GM18526 (cell line): ENCODE data around the gene ICAM4.

Source experiments
- POLR2A ChIP-seq: IDR thresholded peaks from 3 replicates; pipeline ENCODE4 v1.6.1; 2011; ENCODE audit not compliant: insufficient read length; ENCODE audit errors: extremely low read depth

Gene ICAM4

DNA sequence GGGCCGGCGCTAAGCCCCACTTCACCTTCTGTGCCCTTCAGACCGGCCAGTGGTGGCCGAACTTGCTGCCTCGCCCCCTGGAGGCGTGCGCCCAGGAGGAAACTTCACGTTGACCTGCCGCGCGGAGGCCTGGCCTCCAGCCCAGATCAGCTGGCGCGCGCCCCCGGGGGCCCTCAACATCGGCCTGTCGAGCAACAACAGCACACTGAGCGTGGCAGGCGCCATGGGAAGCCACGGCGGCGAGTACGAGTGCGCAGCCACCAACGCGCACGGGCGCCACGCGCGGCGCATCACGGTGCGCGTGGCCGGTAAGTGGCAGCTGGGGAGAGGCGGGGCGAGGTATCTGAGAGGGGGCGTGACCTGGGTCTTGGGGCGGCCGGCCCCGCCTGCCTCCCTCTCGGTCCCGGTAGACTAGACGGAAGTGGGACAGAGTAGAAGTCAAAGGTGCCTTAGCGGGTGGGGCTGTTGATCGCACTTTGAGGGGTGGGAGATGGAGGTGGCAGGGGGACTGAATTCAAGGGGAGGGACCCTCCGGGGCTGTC, 8.6 kb downstream of the ICAM4 start:
- TF ChIP-seq POLR2A, result peak; percentile 37

DNA sequence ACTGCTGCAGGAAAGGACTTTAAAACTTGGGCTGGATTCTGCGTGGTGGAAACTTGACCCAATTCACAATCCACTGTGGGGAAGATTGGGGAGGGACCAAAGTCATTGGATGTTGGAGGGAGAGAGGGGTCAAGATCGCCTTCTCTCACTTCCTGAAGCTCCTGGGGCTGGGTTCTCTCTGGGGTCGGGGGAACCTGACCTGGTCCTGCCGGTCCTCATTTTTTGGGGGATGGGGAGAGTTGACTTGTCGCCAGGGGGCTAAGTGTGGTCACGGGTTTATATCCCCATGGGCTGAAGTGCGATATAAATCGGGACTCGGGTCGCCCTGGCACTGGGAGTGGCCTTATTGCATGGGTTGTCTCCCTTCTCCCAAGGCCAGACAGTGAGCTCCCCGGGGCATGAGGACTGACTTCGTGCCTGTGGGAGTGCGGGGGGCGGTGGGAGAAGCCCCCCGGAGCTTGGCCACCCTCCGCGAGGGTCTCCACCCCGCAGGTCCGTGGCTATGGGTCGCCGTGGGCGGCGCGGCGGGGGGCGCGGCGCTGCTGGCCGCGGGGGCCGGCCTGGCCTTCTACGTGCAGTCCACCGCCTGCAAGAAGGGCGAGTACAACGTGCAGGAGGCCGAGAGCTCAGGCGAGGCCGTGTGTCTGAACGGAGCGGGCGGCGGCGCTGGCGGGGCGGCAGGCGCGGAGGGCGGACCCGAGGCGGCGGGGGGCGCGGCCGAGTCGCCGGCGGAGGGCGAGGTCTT, 9.3 kb downstream of the ICAM4 start:
- no peak for TF ChIP-seq POLR2A

DNA sequence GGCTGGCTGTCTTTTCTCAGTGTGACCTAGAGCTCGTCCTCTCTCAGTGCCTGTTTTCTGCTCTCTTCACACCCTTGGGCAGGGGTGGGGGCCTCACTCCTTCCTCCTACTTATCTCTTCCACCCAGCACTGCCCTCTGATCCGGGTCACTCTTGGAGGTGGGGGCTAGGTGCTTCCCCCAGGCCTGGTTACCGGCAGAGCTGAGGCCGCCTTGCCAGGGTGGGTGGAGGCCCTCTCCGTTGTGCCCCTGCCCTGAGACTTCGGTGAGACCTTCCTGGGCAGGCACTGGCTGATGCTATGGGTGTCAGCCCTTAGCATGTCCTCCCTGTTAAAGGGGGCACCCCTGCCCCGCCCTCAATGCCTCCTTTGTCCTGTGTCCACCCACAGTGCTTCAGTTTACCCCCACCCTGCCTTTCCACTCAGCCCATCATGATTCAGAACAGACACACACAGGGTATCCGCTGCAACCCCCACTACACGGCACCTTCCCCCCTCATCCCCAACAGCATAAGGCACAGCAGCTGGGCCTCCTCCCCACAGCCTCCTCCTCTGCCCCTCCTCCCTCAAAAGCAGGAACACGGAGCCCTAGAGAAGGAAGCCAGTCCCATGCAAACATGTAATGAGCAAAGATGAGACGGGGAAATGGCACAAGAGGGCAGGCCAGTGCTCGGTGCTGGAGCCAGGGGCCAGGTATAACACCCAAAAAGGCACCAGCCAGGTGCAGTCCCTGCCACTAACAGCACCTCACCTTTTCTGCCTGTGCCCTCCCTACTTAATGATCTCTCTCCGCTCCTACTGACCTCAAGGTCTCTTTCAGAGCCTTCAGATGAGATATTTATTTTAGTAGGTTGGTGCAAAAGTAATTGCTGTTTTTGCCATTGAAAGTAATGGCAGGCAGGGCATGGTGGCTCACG, 13.0 kb downstream of the ICAM4 start:
- no peak for TF ChIP-seq POLR2A

DNA sequence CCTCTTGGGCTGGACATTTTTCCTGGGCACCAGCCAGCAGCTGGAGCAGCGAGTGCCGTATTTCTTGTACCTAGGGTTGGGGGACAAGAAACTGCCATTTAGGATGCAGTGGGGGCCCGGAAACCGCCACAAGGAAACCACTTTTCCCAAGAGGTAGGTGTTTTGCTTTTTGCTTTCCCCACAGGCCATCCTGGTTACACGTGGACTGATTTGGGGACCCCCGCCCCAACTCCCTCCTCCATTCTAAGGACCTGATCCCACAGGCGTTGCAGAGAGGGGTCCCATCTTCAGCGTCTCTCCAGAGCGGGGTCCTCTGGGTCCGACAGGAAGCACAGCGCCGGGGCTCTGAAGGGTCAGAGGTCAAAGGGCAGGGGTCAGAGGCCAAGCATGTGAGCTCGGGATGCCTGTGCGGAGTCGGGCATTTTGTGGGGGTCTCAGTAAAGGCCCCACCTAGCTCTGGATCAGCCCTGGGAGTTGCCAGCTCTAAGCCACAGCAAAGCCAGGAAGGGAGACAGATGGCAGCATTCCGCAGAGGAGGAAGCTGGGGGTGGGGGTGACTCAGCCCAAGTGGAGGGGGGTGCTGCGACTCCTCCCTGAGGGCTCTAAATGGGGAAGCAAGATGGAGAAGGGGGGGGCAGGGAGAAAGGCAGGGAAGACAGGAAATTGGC, 18.5 kb downstream of the ICAM4 start:
- TF ChIP-seq POLR2A, result no peak

DNA sequence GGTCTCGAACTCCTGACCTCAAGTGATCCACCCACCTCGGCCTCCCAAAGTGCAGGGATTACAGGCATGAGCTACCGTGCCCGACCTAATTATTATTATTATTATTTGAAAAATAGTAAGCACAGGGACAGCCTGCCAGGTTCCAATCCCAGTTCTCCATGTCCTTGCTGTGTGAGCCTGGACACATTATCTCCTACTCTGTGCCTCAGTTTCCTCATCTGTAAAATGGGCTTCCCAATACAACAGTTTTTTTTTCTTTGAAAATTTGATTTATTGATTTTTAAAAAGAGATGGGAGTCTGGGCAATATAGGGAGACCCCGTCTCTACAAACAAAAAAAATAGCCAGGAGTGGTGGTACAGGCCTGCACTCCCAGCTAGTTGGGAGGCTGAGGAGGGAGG, 19.6 kb downstream of the ICAM4 start:
- TF ChIP-seq POLR2A, result no peak

DNA sequence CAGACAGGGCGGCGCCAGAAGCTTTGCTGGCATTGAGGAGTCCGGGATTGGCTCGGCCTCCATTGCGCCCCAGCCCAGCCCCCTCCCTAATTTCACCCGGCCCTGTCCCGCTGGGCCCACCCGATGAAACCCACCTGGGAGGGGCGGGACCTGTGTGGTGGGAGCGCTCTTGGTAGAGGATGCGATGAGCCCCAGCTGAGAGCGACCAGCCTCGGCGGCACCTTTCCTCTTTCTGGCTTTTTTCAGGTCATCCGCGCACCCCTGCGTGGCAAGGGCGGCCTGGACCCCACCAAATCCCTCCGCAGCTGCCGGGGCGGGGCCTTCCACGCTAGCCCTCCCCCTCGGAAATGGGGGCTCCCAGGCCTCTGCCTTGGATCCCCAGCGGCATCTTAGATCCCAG, 22.7 kb downstream of the ICAM4 start, which contains the start of gene ZGLP1:
ZGLP1 (minus strand) TSS at position 393 of the 400 bp plus-strand sequence.
- TF ChIP-seq POLR2A, result no peak

DNA sequence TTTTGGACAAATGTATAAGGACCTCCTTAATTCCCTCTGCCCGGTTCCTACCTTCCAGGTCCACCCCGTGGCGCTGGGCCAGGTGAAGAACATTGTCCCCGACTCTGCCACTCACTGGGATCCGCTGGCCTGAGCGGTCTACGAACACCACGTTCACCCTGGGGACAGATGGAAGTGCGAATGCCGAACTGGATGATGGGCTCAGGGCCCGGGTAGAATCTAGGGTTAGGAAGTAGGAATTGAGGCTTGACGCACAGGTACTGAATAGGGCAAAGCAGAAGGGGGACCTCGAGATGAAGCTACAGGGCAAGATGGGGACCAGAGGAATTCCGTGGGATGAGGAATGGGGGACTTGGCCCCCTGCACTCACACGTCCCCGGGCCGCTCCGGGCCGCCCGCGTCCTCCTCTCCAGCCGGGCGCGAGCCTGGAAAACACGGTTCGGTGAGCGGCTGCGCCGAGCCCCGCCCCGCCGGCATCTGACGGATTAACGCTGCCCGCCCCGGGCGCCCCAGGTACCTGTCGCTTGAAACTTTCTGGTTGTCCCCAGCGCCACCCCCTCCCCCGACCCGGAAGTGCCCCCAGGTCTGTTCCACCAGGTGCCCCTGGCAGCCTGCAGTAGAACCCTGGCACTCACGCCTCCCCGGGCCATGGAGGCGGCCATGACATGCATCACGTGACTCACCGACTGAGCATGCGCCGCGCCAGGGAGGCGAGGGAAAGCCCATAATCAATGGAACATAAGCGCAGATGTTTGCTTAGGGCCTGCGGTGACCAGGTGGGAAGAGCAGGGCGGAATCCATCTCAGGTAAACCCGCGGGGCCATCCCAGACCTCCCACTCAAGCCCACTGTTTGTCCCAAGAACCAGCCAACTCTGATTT, 28.8 kb downstream of the ICAM4 start, which contains the start of gene FDX2:
FDX2 (minus strand) TSS at position 681 of the 880 bp plus-strand sequence; CDS start at position 662, 19 bp downstream.
- TF ChIP-seq POLR2A, result peak; percentile 78

DNA sequence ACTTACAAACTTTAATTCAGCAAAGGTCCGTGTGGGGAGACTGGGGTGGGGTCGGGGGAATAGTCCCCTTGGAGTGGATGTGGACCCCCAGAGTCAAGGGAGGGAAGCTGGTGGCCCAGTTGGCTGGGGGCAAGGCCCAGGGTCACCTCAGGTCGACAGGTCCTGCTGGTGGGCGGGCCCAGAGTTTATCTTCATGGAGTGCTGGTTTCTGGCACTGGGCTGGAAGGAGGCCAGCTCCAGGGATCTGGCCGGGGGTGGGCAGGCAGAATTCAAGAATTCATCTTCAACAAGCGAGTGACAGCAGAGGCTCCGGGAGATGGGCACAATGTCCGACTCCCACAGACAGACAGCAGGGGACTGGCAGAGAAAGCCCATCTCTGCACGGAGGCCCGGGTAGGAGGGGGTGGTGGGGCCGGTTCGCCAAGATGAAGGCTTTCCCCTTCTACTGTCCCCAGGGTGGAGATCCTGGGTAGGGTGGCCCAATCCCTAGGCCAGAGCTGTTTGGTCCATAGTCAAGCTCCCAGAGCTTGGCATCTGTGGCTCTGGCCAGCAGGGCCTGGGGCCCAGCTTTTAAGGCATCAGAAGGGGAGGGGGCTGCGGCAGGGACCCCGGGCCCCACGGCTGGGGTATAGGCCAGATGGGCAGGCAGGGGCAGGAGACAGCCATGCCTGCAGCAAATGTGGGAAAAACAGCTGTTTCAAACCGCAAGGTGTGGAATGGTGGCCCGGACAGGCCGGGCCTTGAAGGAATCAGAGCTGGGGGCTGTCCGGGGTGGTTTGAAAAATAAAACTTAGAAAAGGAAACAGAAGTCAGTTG, 29.7 kb downstream of the ICAM4 start:
- no peak for TF ChIP-seq POLR2A

DNA sequence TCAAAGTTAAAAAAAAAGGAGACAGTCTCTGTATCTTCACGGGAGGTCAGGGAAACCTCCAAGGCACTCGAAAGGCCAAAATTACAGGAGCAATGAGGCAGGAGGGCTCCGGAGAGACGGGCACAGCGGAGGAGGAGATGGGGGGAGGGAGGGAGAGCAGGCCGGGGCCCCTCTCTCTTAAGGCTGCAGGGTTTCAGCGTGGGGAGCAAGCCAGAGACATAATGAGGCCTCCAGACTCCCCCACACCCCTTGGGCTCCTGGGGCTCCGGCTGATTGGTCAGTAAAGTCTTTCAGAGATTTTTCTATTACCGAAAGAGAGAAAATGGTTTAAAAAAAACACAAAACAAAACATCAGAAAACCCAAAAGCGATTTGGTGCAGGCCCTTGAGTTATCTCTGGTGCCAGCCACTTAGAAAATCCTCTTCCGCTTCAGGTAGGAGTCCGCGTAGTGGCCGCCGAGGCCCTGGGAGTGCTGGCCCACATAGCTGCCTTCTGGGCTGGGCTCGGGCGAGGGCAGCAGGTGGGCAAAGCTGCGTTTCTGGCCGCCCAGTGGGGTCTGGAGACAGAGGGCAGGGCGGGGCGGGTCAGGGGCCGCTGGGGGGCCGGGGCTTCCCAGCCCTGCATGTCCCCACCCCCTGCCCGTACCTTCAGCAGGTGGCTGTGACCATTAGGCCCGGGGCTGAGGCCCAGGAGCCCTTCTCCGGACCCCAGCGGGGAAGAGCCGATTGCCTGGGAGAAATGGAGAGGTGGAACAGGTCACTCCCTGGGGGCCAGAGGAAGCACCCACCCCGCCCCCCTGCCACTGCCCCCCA, 30.5 kb downstream of the ICAM4 start:
- TF ChIP-seq POLR2A, result no peak

DNA sequence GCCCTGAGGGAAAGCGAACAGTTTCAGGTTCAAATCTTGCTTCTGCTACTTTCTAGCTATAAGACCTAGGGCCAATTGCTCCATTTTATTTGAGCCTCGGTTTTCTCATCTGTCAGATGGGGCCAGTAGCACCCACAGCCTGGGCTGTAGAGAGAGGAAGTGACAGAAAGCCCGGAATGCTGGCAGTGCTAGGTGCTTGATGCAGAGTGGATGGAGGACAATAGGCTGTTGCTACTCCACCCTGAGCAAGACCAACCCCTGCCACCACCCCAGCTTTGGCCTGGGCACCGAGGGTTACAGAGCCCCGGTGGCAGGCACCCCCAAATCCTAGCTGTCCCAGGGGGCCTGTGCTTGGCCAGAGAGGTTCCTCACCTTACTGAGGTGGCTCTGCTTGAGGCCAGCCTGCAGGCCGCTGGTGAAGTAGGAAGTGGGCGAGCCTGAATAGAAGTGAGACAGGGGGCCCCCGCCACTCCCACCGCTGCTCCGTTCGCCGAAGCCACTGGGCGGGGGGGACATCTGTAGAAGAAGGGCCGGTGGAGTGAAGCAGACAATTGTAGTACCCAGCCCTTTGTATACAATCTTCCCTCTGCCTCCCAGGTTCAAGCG, 31.2 kb downstream of the ICAM4 start:
- no peak for TF ChIP-seq POLR2A

DNA sequence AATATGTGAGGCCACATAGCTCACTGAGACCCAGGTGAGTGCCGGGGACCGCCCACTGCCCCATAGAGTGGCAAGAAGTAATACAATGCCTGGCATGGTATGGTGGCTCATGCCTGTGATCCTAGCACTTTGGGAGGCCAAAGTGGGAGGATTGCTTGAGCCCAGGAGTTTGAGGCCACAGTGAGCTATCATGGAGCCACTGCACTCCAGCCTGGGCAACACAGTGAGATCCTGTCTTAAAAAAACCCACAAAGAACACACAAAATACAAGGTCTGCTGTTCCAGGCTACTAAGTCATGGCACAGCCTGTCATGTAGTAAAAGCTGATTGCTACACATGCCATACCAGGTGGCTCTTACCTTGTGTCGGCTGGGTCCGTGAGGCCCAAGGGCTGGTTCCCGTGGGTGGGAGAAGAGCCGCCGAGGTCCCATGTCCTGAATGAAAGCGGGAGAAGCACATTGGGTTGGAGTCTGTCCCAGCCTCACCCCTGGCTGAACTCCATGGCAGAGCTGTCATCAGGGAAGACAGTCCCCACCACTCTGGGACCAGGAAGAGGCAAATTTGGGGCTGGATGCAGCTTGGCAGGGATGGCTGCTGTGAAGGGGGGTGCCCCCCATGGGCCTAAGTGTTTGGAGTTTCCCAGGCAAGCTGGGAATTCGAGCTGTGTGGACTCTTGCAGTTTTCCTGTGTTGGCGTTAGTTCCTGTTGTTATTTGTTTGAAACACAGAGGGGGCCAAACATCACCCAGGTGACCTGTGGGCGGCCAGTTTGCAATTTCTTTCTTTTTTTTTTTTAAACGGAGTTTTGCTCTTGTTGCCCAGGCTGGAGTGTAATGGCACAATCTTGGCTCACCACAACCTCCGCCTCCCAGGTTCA, 32.3 kb downstream of the ICAM4 start:
- TF ChIP-seq POLR2A, result no peak
